K562 (cell line): ENCODE measurements around the gene LRP10. TPM values are rescaled to one million over a fixed set of nuclear protein-coding genes. Genes with fewer than 3 reads are reported as not detected.

Experiments
- ARID2 ChIP-seq: fragments of 450-650 bp; IDR thresholded peaks from 2 replicates; pipeline ENCODE4 v1.6.1; 2017; ENCODE audit warnings: antibody characterized with exemption, mild to moderate bottlenecking
- ASH1L ChIP-seq: fragments of 450-650 bp; IDR thresholded peaks from 2 replicates; pipeline ENCODE4 v1.6.1; 2018; ENCODE audit warnings: borderline replicate concordance, mild to moderate bottlenecking, low read depth; ENCODE audit not compliant: partially characterized antibody
- BRF2 ChIP-seq: IDR thresholded peaks from 3 replicates; pipeline ENCODE4 v1.6.1; 2011; ENCODE audit warnings: borderline replicate concordance, mild to moderate bottlenecking; ENCODE audit not compliant: insufficient read length, insufficient read depth
- CBFB ChIP-seq: sonication (generic); formaldehyde crosslinking; IDR thresholded peaks from 2 replicates; pipeline ENCODE4 v1.4.0; 2020; ENCODE audit warnings: mild to moderate bottlenecking, missing genetic modification reagents
- ELF2 ChIP-seq: fragments of 250-450 bp; sonication (Bioruptor Pico); IDR thresholded peaks from 2 replicates; pipeline ENCODE4 v1.5.0; 2021; ENCODE audit warnings: mild to moderate bottlenecking
- IFI16 ChIP-seq: fragments of 250-450 bp; sonication (Bioruptor Pico); IDR thresholded peaks from 2 replicates; pipeline ENCODE4 v2.1.2; 2022; ENCODE audit warnings: mild to moderate bottlenecking, inconsistent platforms
- ILF3 ChIP-seq: fragments of 450-650 bp; IDR thresholded peaks from 2 replicates; pipeline ENCODE4 v1.6.1; 2018; ENCODE audit warnings: antibody characterized with exemption, mild to moderate bottlenecking, moderate library complexity, borderline replicate concordance
- MAFF ChIP-seq: IDR thresholded peaks from 2 replicates; pipeline ENCODE4 v1.6.1; 2012; ENCODE audit warnings: low read length, improper control_type of control experiment
- PURB ChIP-seq: sonication (generic); formaldehyde crosslinking; IDR thresholded peaks from 2 replicates; pipeline ENCODE4 v1.9.0; 2021; ENCODE audit warnings: low read depth, mild to moderate bottlenecking, missing genetic modification reagents
- STAT5B ChIP-seq: fragments of 250-450 bp; sonication (Bioruptor Pico); IDR thresholded peaks from 2 replicates; pipeline ENCODE4 v1.8.0; 2021; ENCODE audit warnings: mild to moderate bottlenecking, inconsistent platforms
- TAL1 ChIP-seq: fragments of 450-650 bp; IDR thresholded peaks from 2 replicates; pipeline ENCODE4 v1.6.1; 2016; ENCODE audit warnings: mild to moderate bottlenecking
- XRCC4 ChIP-seq: IDR thresholded peaks from one replicate; pipeline ENCODE4 v1.6.1; 2011; ENCODE audit not compliant: insufficient read depth, insufficient read length; ENCODE audit errors: extremely low read depth
- ZNF316 ChIP-seq: fragments of 450-650 bp; IDR thresholded peaks from 2 replicates; pipeline ENCODE4 v1.6.1; 2016
- ZNF436 ChIP-seq: fragments of 250-450, 450-650 bp; sonication (Bioruptor Pico); formaldehyde crosslinking; IDR thresholded peaks from 2 replicates; pipeline ENCODE4 v1.7.0; 2020; ENCODE audit warnings: mild to moderate bottlenecking
- polyA plus RNA-seq, 8 experiments: library from polyadenylated mRNA; depleted of rRNA in 4 of 8; stranded (reverse) in 5 of 8; unstranded in 3 of 8; fragments of >200 nt; fragmentation: Nextera tagmentation in 2 of 8; fragmentation: Illumina TruSeq in 1 of 8; extraction: Ambion mirVana in 2 of 8; extraction: Trizol in 1 of 8; gene quantifications; 2 replicates each; pipeline versions ENCODE4 v1.2.1 to v1.2.3, GENCODE V29; 2011 to 2014; ENCODE audit warnings: inconsistent platforms in 1 of 8, missing spikeins in 1 of 8
- total RNA-seq, 7 experiments: library from RNA; depleted of rRNA in 6 of 7; stranded (reverse); fragments of >200 nt in 6 of 7; fragmentation: Illumina TruSeq in 2 of 7; extraction: Trizol in 2 of 7; gene quantifications; 2 replicates each; pipeline versions ENCODE4 v1.2.1 to v1.2.3, GENCODE V29; 2011 to 2021; ENCODE audit warnings: low replicate concordance in 1 of 7
- TF ChIP-seq, protein P1 (sequence below): IDR thresholded peaks from 2 replicates; pipeline ENCODE4 v1.6.1; 2012; ENCODE audit warnings: low read depth, low read length, improper control_type of control experiment, borderline replicate concordance
- TF ChIP-seq, protein P2 (sequence below): fragments of 150-350 bp; IDR thresholded peaks from 2 replicates; pipeline ENCODE4 v1.6.1; 2014; ENCODE audit warnings: low read depth, mild to moderate bottlenecking, low read length, borderline replicate concordance
- TF ChIP-seq, protein P3 (sequence below): fragments of 450-650 bp; IDR thresholded peaks from 2 replicates; pipeline ENCODE4 v1.6.1; 2016; ENCODE audit warnings: low read depth, mild to moderate bottlenecking, moderate library complexity

The LRP10 gene
- total and polyA plus RNA-seq, 9 of the 15 experiments (the other 6 are each of a cell fraction or from before 2014, with no cell fraction given) = 1.3 to 45.5 (median 10.9) TPM

DNA sequence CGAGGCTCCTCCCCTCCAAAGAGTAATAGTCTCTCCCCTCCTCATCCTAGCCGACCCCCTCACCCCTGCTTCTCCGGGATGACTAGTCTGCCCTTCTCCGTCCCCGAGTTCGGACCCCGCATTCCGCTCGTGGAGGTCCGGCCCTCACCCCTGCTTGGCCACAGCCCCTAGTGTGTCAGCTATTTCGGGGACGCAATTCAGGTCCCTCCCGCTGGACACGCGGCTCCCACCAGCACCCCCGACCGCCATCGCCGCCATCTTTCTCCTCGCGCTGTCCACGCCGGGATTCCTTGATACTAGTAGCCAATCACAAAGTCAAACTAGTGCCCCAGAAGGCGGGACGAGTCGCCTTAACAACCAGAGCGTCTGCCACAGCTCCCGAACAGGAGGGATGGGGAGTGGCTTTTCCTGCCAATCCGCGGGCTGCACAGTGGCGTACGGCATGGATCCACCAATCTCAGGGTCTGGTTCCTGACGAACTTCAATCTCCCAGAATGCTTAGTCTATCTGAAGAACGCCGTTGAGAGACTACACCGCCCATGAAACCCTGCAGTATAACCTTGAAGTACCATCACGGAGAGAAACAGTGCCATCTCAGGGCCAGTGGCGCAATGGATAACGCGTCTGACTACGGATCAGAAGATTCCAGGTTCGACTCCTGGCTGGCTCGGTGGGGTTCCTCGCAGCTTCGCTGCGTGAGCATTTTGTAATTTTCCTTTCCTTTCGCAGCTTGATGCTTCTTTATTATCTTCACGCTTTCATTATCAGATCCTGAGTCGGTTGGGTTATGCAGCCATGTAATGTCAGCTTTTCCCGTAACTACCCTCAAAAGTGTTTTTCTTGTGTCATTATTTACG is 57.8 kb downstream of the LRP10 start, which contains the start of gene PRMT5 (continued):
- TF ChIP-seq PURB (CRISPR knock-in tag) (no peak), IFI16 (CRISPR knock-in tag) (no peak), ZNF316 (peak; percentile 45; the same call in 1 of the 2 replicates), MAFF (no peak), TAL1 (no peak), ILF3 (no peak), XRCC4 (no peak), BRF2 (no peak), ARID2 (no peak), CBFB (CRISPR knock-in tag) (no peak), ZNF436 (no peak), STAT5B (CRISPR knock-in tag) (no peak), ELF2 (CRISPR knock-in tag) (no peak), ASH1L (peak; percentile 75)
- TF ChIP-seq, protein P1, sequence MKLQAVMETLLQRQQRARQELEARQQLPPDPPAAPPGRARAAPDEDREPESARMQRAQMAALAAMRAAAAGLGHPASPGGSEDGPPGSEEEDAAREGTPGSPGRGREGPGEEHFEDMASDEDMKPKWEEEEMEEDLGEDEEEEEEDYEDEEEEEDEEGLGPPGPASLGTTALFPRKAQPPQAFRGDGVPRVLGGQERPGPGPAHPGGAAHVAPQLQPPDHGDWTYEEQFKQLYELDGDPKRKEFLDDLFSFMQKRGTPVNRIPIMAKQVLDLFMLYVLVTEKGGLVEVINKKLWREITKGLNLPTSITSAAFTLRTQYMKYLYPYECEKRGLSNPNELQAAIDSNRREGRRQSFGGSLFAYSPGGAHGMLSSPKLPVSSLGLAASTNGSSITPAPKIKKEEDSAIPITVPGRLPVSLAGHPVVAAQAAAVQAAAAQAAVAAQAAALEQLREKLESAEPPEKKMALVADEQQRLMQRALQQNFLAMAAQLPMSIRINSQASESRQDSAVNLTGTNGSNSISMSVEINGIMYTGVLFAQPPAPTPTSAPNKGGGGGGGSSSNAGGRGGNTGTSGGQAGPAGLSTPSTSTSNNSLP = peak; percentile 80; the same call in 1 of the 2 replicates
- TF ChIP-seq, protein P2, sequence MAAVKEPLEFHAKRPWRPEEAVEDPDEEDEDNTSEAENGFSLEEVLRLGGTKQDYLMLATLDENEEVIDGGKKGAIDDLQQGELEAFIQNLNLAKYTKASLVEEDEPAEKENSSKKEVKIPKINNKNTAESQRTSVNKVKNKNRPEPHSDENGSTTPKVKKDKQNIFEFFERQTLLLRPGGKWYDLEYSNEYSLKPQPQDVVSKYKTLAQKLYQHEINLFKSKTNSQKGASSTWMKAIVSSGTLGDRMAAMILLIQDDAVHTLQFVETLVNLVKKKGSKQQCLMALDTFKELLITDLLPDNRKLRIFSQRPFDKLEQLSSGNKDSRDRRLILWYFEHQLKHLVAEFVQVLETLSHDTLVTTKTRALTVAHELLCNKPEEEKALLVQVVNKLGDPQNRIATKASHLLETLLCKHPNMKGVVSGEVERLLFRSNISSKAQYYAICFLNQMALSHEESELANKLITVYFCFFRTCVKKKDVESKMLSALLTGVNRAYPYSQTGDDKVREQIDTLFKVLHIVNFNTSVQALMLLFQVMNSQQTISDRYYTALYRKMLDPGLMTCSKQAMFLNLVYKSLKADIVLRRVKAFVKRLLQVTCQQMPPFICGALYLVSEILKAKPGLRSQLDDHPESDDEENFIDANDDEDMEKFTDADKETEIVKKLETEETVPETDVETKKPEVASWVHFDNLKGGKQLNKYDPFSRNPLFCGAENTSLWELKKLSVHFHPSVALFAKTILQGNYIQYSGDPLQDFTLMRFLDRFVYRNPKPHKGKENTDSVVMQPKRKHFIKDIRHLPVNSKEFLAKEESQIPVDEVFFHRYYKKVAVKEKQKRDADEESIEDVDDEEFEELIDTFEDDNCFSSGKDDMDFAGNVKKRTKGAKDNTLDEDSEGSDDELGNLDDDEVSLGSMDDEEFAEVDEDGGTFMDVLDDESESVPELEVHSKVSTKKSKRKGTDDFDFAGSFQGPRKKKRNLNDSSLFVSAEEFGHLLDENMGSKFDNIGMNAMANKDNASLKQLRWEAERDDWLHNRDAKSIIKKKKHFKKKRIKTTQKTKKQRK = no peak
- TF ChIP-seq, protein P3, sequence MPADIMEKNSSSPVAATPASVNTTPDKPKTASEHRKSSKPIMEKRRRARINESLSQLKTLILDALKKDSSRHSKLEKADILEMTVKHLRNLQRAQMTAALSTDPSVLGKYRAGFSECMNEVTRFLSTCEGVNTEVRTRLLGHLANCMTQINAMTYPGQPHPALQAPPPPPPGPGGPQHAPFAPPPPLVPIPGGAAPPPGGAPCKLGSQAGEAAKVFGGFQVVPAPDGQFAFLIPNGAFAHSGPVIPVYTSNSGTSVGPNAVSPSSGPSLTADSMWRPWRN = 0 out of 2 replicates have a peak, but pooled peaks have one; percentile 28
